GM10248 (cell line): ENCODE measurements around the gene DRC1.

Experiments used
- CTCF ChIA-PET: fragments of 300-600 bp; sonication (Branson Sonifier 250); formaldehyde crosslinking; extraction: SDS; loops from one replicate; lab custom pipeline; 2021; ENCODE audit warnings: antibody characterized with exemption; lab: Yijun Ruan, JAX
- POLR2A ChIA-PET: fragments of 350-650 bp; sonication (Branson Sonifier 250); formaldehyde crosslinking; extraction: SDS; loops from one replicate; lab custom pipeline; 2020; ENCODE audit warnings: antibody characterized with exemption; lab: Yijun Ruan, JAX
- DNase-seq: peaks from one replicate; pipeline ENCODE4 v3.0.0; 2012; ENCODE audit errors: extremely low spot score
- CTCF ChIP-seq: IDR thresholded peaks from 2 replicates; pipeline ENCODE4 v1.5.1; 2012; ENCODE audit warnings: mild to moderate bottlenecking, low read depth; ENCODE audit errors: extremely low read depth, missing control alignments, control extremely low read depth

DRC1 gene

DNA sequence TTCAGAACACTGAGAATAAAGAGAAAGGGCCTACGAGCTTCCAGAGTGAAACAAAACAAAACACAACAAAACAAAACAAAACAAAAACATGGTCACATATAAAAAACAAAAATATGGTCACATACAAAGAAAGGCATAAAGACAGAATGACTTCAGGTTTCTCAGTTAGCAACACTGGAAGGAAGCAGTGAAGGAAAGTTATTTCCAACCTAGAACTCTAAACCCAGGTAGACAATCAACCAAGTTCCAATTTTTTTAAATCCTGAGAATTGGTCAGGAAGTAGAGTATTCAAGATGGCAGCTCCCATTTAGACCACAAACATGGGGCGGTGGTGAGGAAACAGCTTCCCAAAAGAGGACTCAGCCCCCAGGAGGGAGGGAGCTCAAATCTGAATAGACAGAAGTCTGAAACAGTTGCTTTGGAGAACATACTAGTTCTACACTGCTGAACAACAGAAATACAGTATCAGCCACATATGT, 9.1 kb downstream of the DRC1 start:
- DNase-seq, result no peak
- no peak for TF ChIP-seq CTCF
- CTCF ChIA-PET, result no interaction called here
- POLR2A ChIA-PET, result no interaction called here

DNA sequence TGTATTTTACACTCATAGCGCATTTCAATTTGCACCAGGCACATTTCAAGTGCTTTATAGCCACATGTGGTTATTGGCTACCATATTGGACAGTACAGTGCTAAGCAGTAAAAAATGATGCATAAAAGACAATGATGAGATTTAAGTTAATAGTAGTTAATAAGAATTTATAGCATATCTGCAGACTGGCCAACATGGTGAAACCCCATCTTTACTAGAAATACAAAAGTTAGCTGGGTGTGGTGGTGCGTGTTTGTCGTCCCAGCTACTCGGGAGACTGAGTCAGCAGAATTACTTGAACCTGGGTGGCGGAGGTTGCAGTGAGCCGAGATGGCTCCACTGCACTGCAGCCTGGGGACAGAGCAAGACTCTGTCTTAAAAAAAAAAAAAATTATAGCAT, 9.7 kb downstream of the DRC1 start:
- CTCF ChIA-PET, result no interaction called here

DNA sequence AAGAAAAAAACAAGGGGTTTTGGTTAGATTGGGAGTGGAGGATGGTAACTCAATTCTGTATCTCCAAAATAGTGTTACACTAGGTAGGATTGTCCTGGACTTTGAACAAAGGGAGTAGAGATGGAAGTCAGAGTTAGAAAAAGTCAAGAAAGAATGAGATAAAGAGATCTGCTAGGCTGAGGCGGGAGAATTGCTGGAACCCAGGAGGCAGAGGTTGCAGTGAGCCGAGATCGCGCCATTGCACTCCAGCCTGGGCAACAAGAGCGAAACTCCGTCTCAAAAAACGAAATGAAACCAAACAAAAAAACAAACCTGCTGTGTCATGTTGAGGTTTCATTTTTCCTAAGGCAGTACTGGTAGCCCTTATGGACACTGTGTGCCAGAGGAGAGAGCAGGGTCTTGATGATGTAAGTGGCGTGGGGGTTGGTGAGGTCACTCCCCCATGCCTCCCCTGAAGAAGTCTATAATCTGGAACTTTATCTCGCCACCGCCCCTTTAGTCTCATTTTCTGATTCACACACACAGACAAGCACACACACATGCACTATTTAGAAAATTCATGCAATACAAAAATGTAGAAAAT, 10.5 kb downstream of the DRC1 start:
- no peak for DNase-seq
- TF ChIP-seq CTCF, result no peak
- ChIA-PET CTCF (no interaction called here), POLR2A (no interaction called here)

More for the DNA sequence above, 9.7 kb downstream of the DRC1 start:
- no peak for TF ChIP-seq CTCF
- POLR2A ChIA-PET, result no interaction called here
- DNase-seq, result no peak

- ChIA-PET CTCF (interaction anchor here (1.2 to 2.2 kb wide), 3 partner anchors 9 to 52 kb away, joined by 3 to 8 read pairs (median 7); no protein-coding TSS in a partner anchor), POLR2A (no interaction called here)
- no peak for DNase-seq
- no peak for TF ChIP-seq CTCF
Measured at GRCh38 chr2:26414311-26414710, 12.6 kb downstream of the DRC1 start.

GRCh38 chr2:26421961-26422360, 20.2 kb downstream of the DRC1 start:
- POLR2A ChIA-PET, result no interaction called here
- DNase-seq, result no peak
- CTCF ChIA-PET, result interaction anchor here (1.1 to 2.6 kb wide), 2 partner anchors 11 to 34 kb away, joined by 3 to 8 read pairs; no protein-coding TSS in a partner anchor
- no peak for TF ChIP-seq CTCF

GRCh38 chr2:26422947-26423629, 21.4 kb downstream of the DRC1 start:
- CTCF ChIA-PET, result interaction anchor here (1.1 to 2.6 kb wide), 2 partner anchors 10 to 33 kb away, joined by 3 to 8 read pairs; no protein-coding TSS in a partner anchor
- no peak for TF ChIP-seq CTCF
- no peak for DNase-seq
- POLR2A ChIA-PET, result no interaction called here
